K562 (cell line): ENCODE measurements around the gene SPNS2. TPM values are rescaled to one million over a fixed set of nuclear protein-coding genes. Genes with fewer than 3 reads are reported as not detected.

Experiments used
- AFF1 ChIP-seq, 2 experiments: fragments of 450-650 bp; IDR thresholded peaks; 2 replicates each; pipeline ENCODE4 v1.6.1; 2018; ENCODE audit warnings: mild to moderate bottlenecking in 2 of 2, low read depth in 1 of 2; ENCODE audit not compliant: partially characterized antibody in 2 of 2
- CEBPB ChIP-seq: fragments of 450-650 bp; IDR thresholded peaks from 2 replicates; pipeline ENCODE4 v1.6.1; 2016; ENCODE audit warnings: missing genetic modification characterization, missing compliant biosample characterization
- CTCF ChIP-seq, 3 experiments: IDR thresholded peaks in 2 of 3; conservative IDR thresholded peaks in 1 of 3; 2 replicates each; pipeline ENCODE4 v1.5.1; 2011 to 2012; ENCODE audit warnings: low read length in 3 of 3, mild to moderate bottlenecking in 3 of 3, control low read depth in 2 of 3, improper control_type of control experiment in 1 of 3, inconsistent platforms in 1 of 3, low read depth in 1 of 3, mixed read lengths in 1 of 3, moderate library complexity in 1 of 3; ENCODE audit not compliant: insufficient read depth in 2 of 3
- DLX4 ChIP-seq: fragments of 250-450 bp; sonication (Bioruptor Pico); IDR thresholded peaks from 2 replicates; pipeline ENCODE4 v1.6.1; 2021; ENCODE audit warnings: mild to moderate bottlenecking
- GTF2B ChIP-seq: IDR thresholded peaks from 2 replicates; pipeline ENCODE4 v1.6.1; 2011; ENCODE audit not compliant: insufficient read length; ENCODE audit errors: extremely low read depth
- PML ChIP-seq: IDR thresholded peaks from 2 replicates; pipeline ENCODE4 v1.6.1; 2012; ENCODE audit warnings: low read length, inconsistent platforms
- RUNX1 ChIP-seq: sonication (generic); IDR thresholded peaks from 2 replicates; pipeline ENCODE4 v1.6.1; 2016; ENCODE audit warnings: antibody characterized with exemption, low read depth
- ZBTB33 ChIP-seq: sonication (generic); formaldehyde crosslinking; IDR thresholded peaks from 2 replicates; pipeline ENCODE4 v1.8.1; 2023; ENCODE audit warnings: mild to moderate bottlenecking, missing genetic modification reagents
- ZNF398 ChIP-seq: fragments of 250-450 bp; sonication (Bioruptor Pico); IDR thresholded peaks from 2 replicates; pipeline ENCODE4 v1.8.0; 2021; ENCODE audit warnings: moderate library complexity, mild to moderate bottlenecking, inconsistent platforms
- polyA plus RNA-seq, 8 experiments: library from polyadenylated mRNA; depleted of rRNA in 4 of 8; stranded (reverse) in 5 of 8; unstranded in 3 of 8; fragments of >200 nt; fragmentation: Nextera tagmentation in 2 of 8; fragmentation: Illumina TruSeq in 1 of 8; extraction: Ambion mirVana in 2 of 8; extraction: Trizol in 1 of 8; gene quantifications; 2 replicates each; pipeline versions ENCODE4 v1.2.1 to v1.2.3, GENCODE V29; 2011 to 2014; ENCODE audit warnings: inconsistent platforms in 1 of 8, missing spikeins in 1 of 8
- total RNA-seq, 7 experiments: library from RNA; depleted of rRNA in 6 of 7; stranded (reverse); fragments of >200 nt in 6 of 7; fragmentation: Illumina TruSeq in 2 of 7; extraction: Trizol in 2 of 7; gene quantifications; 2 replicates each; pipeline versions ENCODE4 v1.2.1 to v1.2.3, GENCODE V29; 2011 to 2021; ENCODE audit warnings: low replicate concordance in 1 of 7

Gene SPNS2
- total and polyA plus RNA-seq, 9 of the 15 experiments (the other 6 are each of a cell fraction or from before 2014, with no cell fraction given), result 0.06 TPM; not detected in 8

- TF ChIP-seq AFF1 (IDR thresholded peaks at IDR 0.05; ENCODE audit: low read depth in 1 of 2, partially characterized antibody in 2 of 2), result no peak
- TF ChIP-seq CEBPB (tag), result no peak
- no peak for TF ChIP-seq RUNX1
- no peak for TF ChIP-seq GTF2B
- no peak for TF ChIP-seq ZNF398 (CRISPR knock-in tag)
- no peak for TF ChIP-seq DLX4
- TF ChIP-seq CTCF (IDR thresholded peaks at IDR 0.05 in 2 of 3, conservative IDR thresholded peaks at IDR 0.05 in 1 of 3; ENCODE audit: insufficient read depth in 2 of 3, low read depth in 1 of 3, low read length in 3 of 3), result peak; percentile 53 to 99 (median 81)
- peak; percentile 52; the same call in 1 of the 2 replicates for TF ChIP-seq ZBTB33
- TF ChIP-seq PML, result no peak
Observed at GRCh38 chr17:4540224-4540651, 41.6 kb downstream of the SPNS2 start (continued).
